Neural cell (in vitro differentiated cells): ENCODE data around the gene VMA21. TPM values are rescaled to one million over a fixed set of nuclear protein-coding genes. Genes with fewer than 3 reads are reported as not detected.

ENCODE experiments used
- H2AFZ ChIP-seq: fragments of 200-600, 300-800 bp; sonication (generic), shearing (Covaris generic); 2 replicates; pipeline ENCODE4 v1.6.0; 2014; ENCODE audit warnings: low read depth, mild to moderate bottlenecking, antibody characterized with exemption, low read length, moderate library complexity
- H3F3A ChIP-seq: fragments of 200-600 bp; shearing (Covaris generic); 2 replicates; pipeline ENCODE4 v1.6.1; 2016; ENCODE audit warnings: mild to moderate bottlenecking, moderate library complexity, mixed read lengths, antibody characterized with exemption, low read length; ENCODE audit not compliant: insufficient read depth, poor library complexity, severe bottlenecking
- H3K27ac ChIP-seq: fragments of 200-600, 300-800 bp; sonication (generic), shearing (Covaris generic); 2 replicates; pipeline ENCODE4 v1.5.1; 2014; ENCODE audit warnings: mild to moderate bottlenecking, low read length, moderate library complexity
- H3K27me3 ChIP-seq: fragments of 300-800, 200-600 bp; sonication (generic), shearing (Covaris generic); 2 replicates; pipeline ENCODE4 v1.6.0; 2014; ENCODE audit warnings: mild to moderate bottlenecking, low read depth, low read length, moderate library complexity; ENCODE audit not compliant: insufficient read depth
- H3K36me3 ChIP-seq: fragments of 300-800, 200-600 bp; sonication (generic), shearing (Covaris generic); 2 replicates; pipeline ENCODE4 v1.5.1; 2014; ENCODE audit warnings: mild to moderate bottlenecking, antibody characterized with exemption, low read length, moderate library complexity; ENCODE audit not compliant: insufficient read depth
- H3K4me2 ChIP-seq: fragments of 300-800, 200-600 bp; sonication (generic), shearing (Covaris generic); 2 replicates; pipeline ENCODE4 v1.6.0; 2014; ENCODE audit warnings: mild to moderate bottlenecking, low read length
- H3K4me3 ChIP-seq: fragments of 300-800, 200-600 bp; sonication (generic), shearing (Covaris generic); 2 replicates; pipeline ENCODE4 v1.5.1; 2014; ENCODE audit warnings: mild to moderate bottlenecking, low read length, moderate library complexity
- H3K79me2 ChIP-seq: fragments of 200-600 bp; shearing (Covaris generic); replicated peaks from 2 replicates; pipeline ENCODE4 v1.6.0; 2014; ENCODE audit warnings: mild to moderate bottlenecking, low read length, moderate library complexity; ENCODE audit not compliant: insufficient read depth
- H3K9ac ChIP-seq: fragments of 300-800, 200-600 bp; sonication (generic), shearing (Covaris generic); 2 replicates; pipeline ENCODE4 v1.6.1; 2016; ENCODE audit warnings: mild to moderate bottlenecking, low read length, mixed read lengths
- H3K9me2 ChIP-seq: fragments of 200-600 bp; shearing (Covaris generic); 2 replicates; pipeline ENCODE4 v1.6.1; 2016; ENCODE audit warnings: mild to moderate bottlenecking, low read length, mixed read lengths; ENCODE audit not compliant: insufficient read depth
- H3K9me3 ChIP-seq: fragments of 200-600, 300-800 bp; sonication (generic), shearing (Covaris generic); 2 replicates; pipeline ENCODE4 v1.6.1; 2016; ENCODE audit warnings: mild to moderate bottlenecking, mixed run types, low read length, moderate library complexity, mixed read lengths
- H4K20me1 ChIP-seq: fragments of 200-600 bp; shearing (Covaris generic); 2 replicates; pipeline ENCODE4 v1.6.1; 2016; ENCODE audit warnings: mild to moderate bottlenecking, mixed run types; ENCODE audit not compliant: insufficient read depth
- CTCF ChIP-seq: fragments of 450-650 bp; IDR thresholded peaks from 2 replicates; pipeline ENCODE4 v1.5.1; 2014; ENCODE audit warnings: antibody characterized with exemption, mild to moderate bottlenecking, moderate library complexity; ENCODE audit not compliant: poor library complexity, severe bottlenecking
- EP300 ChIP-seq: fragments of 450-650 bp; conservative IDR thresholded peaks from 2 replicates; pipeline ENCODE4 v1.6.1; 2014; ENCODE audit warnings: antibody characterized with exemption, mild to moderate bottlenecking, moderate library complexity; ENCODE audit not compliant: poor library complexity, severe bottlenecking
- EZH2 ChIP-seq: fragments of 200-600, 300-800 bp; shearing (Covaris generic), sonication (generic); IDR thresholded peaks from 2 replicates; pipeline ENCODE4 v1.6.1; 2014; ENCODE audit warnings: antibody characterized with exemption, low read length, borderline replicate concordance, mild to moderate bottlenecking; ENCODE audit not compliant: insufficient read depth, poor library complexity, severe bottlenecking
- MXI1 ChIP-seq: fragments of 450-650 bp; conservative IDR thresholded peaks from 2 replicates; pipeline ENCODE4 v1.6.1; 2014; ENCODE audit warnings: antibody characterized with exemption, mild to moderate bottlenecking; ENCODE audit not compliant: poor library complexity, severe bottlenecking
- POLR2AphosphoS5 ChIP-seq: IDR thresholded peaks from 2 replicates; pipeline ENCODE4 v1.6.1; 2012
- RAD21 ChIP-seq: fragments of 450-650 bp; conservative IDR thresholded peaks from 2 replicates; pipeline ENCODE4 v1.6.1; 2014; ENCODE audit warnings: antibody characterized with exemption, mild to moderate bottlenecking, moderate library complexity
- SMC3 ChIP-seq: fragments of 450-650 bp; conservative IDR thresholded peaks from 2 replicates; pipeline ENCODE4 v1.6.1; 2014; ENCODE audit warnings: antibody characterized with exemption, mild to moderate bottlenecking, moderate library complexity; ENCODE audit not compliant: poor library complexity
- TAF1 ChIP-seq: IDR thresholded peaks from 2 replicates; pipeline ENCODE4 v1.6.1; 2012; ENCODE audit warnings: low read depth
- polyA minus RNA-seq: library from RNA; depleted of rRNA, polyadenylated mRNA; stranded (reverse); fragments of >200 nt; gene quantifications from 2 replicates; pipeline ENCODE4 v1.2.3, GENCODE V29; 2014
- polyA plus RNA-seq: library from polyadenylated mRNA; depleted of rRNA; stranded (reverse); fragments of >200 nt; gene quantifications from 2 replicates; pipeline ENCODE4 v1.2.3, GENCODE V29; 2014
- TF ChIP-seq, protein P1 (sequence below): IDR thresholded peaks from 2 replicates; pipeline ENCODE4 v1.6.1; 2012; ENCODE audit warnings: borderline replicate concordance

VMA21 gene, protein sequence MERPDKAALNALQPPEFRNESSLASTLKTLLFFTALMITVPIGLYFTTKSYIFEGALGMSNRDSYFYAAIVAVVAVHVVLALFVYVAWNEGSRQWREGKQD
- polyA plus RNA-seq: 111 and 130 TPM in 2 replicates
- polyA minus RNA-seq: 220 and 221 TPM in 2 replicates

- TF ChIP-seq, protein P1, sequence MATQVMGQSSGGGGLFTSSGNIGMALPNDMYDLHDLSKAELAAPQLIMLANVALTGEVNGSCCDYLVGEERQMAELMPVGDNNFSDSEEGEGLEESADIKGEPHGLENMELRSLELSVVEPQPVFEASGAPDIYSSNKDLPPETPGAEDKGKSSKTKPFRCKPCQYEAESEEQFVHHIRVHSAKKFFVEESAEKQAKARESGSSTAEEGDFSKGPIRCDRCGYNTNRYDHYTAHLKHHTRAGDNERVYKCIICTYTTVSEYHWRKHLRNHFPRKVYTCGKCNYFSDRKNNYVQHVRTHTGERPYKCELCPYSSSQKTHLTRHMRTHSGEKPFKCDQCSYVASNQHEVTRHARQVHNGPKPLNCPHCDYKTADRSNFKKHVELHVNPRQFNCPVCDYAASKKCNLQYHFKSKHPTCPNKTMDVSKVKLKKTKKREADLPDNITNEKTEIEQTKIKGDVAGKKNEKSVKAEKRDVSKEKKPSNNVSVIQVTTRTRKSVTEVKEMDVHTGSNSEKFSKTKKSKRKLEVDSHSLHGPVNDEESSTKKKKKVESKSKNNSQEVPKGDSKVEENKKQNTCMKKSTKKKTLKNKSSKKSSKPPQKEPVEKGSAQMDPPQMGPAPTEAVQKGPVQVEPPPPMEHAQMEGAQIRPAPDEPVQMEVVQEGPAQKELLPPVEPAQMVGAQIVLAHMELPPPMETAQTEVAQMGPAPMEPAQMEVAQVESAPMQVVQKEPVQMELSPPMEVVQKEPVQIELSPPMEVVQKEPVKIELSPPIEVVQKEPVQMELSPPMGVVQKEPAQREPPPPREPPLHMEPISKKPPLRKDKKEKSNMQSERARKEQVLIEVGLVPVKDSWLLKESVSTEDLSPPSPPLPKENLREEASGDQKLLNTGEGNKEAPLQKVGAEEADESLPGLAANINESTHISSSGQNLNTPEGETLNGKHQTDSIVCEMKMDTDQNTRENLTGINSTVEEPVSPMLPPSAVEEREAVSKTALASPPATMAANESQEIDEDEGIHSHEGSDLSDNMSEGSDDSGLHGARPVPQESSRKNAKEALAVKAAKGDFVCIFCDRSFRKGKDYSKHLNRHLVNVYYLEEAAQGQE: peak; percentile 40
- TF ChIP-seq MXI1 (peak; percentile 69), EZH2 (no peak), EP300 (peak; percentile 31), POLR2AphosphoS5 (peak; percentile 67), CTCF (no peak), SMC3 (peak; percentile 8), RAD21 (no peak), TAF1 (no peak)
- H4K20me1 ChIP-seq: no peaks in the 10 kb centered on the region
- H3K4me2 ChIP-seq: peak within 1 kb of the TSS; percentile 59
- H3K36me3 ChIP-seq: no peaks in the 10 kb centered on the region
- no peaks in the 10 kb centered on the region for H3K9me2 ChIP-seq
- peak within 1 kb of the TSS; percentile 33 for H2AFZ ChIP-seq
- H3K9me3 ChIP-seq: no peaks in the 10 kb centered on the region
- peaks cover 43% of the 10 kb centered on the region for H3K79me2 ChIP-seq
- peak within 1 kb of the TSS; percentile 84 for H3K9ac ChIP-seq
- peak within 1 kb of the TSS; percentile 90 for H3K4me3 ChIP-seq
- no peaks in the 10 kb centered on the region for H3F3A ChIP-seq
- H3K27ac ChIP-seq: peak within 1 kb of the TSS; percentile 78
- no peaks in the 10 kb centered on the region for H3K27me3 ChIP-seq
Observed at GRCh38 chrX:151396825-151397740, at the start of gene VMA21. TSS of gene VMA21 (plus strand) at chrX:151397206. CDS start at chrX:151397309, 103 bp downstream.

- Histone ChIP-seq H3K79me2 (no peaks in the 10 kb centered on the region), H3K36me3 (no peaks in the 10 kb centered on the region), H3K9ac (no peak overlapping the region), H3K4me3 (no peak overlapping the region), H4K20me1 (no peaks in the 10 kb centered on the region), H3K27me3 (no peaks in the 10 kb centered on the region), H3K9me3 (no peaks in the 10 kb centered on the region), H2AFZ (no peak overlapping the region), H3K27ac (no peak overlapping the region), H3K9me2 (no peaks in the 10 kb centered on the region), H3K4me2 (no peak overlapping the region), H3F3A (no peaks in the 10 kb centered on the region)
- TF ChIP-seq, protein P1: no peak
- TF ChIP-seq SMC3: no peak
- TF ChIP-seq TAF1: no peak
- no peak for TF ChIP-seq EP300
- no peak for TF ChIP-seq POLR2AphosphoS5
- no peak for TF ChIP-seq EZH2
- no peak for TF ChIP-seq RAD21
- TF ChIP-seq MXI1: no peak
- no peak for TF ChIP-seq CTCF
Observed at GRCh38 chrX:151359341-151359740, 37.7 kb upstream of the VMA21 start.
